RWPE1 (cell line): Measurements from ENCODE around the gene ERLEC1.
"Not testable (repeated sequence)": the region's sequence is repeated elsewhere in the genome, so short reads cannot be mapped to it uniquely, and the experiment has no call there.

Experiments used
- CTCF ChIA-PET: fragments of 350-600 bp; sonication (Branson Sonifier 250); formaldehyde crosslinking; extraction: SDS; loops from one replicate; lab custom pipeline; 2021; lab: Yijun Ruan, JAX
- POLR2A ChIA-PET: fragments of 400-600 bp; formaldehyde crosslinking; extraction: SDS; loops from one replicate; lab custom pipeline; 2020; ENCODE audit warnings: antibody characterized with exemption; ENCODE audit not compliant: low non-redundant PET; lab: Yijun Ruan, JAX
- DNase-seq: peaks from one replicate; pipeline ENCODE4 v3.0.0; 2012; ENCODE audit warnings: low spot score
- H3K27ac ChIP-seq: fragments of 450-650 bp; 2 replicates; pipeline ENCODE4 v1.5.1; 2017
- TF ChIP-seq, protein P1 (sequence below): fragments of 450-650 bp; conservative IDR thresholded peaks from 2 replicates; pipeline ENCODE4 v1.5.1; 2017; ENCODE audit warnings: low read depth, mild to moderate bottlenecking

Gene ERLEC1

GRCh38 chr2:53826587-53827397, 39.9 kb downstream of the ERLEC1 start:
- POLR2A ChIA-PET = no interaction called here
- DNase-seq = no peak
- CTCF ChIA-PET = interaction anchor here (0.6 kb wide), 1 partner anchor 53 kb away, joined by 4 read pairs; no protein-coding TSS in a partner anchor
- H3K27ac ChIP-seq = no peak overlapping the region
- TF ChIP-seq, protein P1, sequence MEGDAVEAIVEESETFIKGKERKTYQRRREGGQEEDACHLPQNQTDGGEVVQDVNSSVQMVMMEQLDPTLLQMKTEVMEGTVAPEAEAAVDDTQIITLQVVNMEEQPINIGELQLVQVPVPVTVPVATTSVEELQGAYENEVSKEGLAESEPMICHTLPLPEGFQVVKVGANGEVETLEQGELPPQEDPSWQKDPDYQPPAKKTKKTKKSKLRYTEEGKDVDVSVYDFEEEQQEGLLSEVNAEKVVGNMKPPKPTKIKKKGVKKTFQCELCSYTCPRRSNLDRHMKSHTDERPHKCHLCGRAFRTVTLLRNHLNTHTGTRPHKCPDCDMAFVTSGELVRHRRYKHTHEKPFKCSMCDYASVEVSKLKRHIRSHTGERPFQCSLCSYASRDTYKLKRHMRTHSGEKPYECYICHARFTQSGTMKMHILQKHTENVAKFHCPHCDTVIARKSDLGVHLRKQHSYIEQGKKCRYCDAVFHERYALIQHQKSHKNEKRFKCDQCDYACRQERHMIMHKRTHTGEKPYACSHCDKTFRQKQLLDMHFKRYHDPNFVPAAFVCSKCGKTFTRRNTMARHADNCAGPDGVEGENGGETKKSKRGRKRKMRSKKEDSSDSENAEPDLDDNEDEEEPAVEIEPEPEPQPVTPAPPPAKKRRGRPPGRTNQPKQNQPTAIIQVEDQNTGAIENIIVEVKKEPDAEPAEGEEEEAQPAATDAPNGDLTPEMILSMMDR = no peak

DNA sequence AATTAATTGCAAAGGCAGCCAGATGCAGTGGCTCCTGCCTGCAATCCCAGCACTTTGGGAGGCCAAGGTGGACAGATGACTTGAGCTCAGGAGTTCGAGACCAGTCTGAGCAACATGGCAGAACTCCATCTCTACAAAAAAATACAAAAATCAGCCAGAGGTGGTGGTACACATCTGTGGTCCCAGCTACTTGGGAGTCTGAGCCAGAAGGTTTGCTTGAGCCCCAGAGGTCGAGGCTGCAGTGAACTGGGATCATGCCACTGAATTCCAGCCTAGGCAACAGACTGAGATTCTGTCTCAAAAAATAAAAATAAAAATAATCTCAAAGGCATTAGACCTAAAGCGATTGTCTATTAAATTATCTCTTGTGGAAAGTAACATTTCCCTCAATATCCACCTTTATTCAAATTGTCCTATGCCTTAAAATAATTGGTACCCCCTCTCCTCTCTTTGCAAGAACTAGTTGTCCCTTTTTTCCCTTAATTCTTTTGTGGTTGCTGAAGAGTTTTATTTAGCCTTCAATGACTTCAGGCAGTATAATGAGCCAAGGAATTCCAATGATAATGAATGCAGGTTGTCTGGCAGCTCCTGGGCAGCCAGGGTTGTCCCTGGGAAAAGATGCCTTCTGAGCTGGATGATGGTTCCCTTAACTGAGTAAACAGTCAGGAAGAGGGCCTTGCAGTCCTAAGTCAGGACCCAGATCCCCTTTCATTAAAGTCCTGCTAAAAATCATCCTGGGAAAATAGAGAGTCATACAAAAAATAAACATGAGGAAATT, 40.7 kb downstream of the ERLEC1 start:
- TF ChIP-seq, protein P1 = no peak
- H3K27ac ChIP-seq = no peak overlapping the region
- ChIA-PET POLR2A (no interaction called here), CTCF (interaction anchor here (0.6 kb wide), 1 partner anchor 54 kb away, joined by 4 read pairs; no protein-coding TSS in a partner anchor)
- DNase-seq = no peak

DNA sequence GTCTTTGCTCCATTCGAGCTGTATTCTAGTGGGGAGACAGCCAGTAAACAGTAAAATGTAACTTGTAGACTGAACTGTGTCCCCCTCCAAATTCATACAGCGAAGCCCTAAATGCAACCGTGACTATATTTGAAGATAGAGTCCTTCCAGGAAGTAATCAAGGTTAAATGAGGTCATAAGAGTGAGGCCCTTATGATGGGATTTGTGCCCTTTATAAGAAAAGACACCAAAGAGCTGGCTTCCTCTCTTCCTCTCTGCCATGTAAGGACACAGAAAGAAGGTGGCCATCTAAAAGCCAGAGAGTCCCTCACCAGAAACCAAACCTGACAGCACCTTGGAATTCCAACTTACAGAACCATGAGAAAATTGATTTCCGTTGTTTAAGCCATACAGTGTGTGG, 41.5 kb downstream of the ERLEC1 start:
- DNase-seq = no peak
- ChIA-PET CTCF (no interaction called here), POLR2A (no interaction called here)
- no peak overlapping the region for H3K27ac ChIP-seq
- TF ChIP-seq, protein P1 = no peak

GRCh38 chr2:53829273-53829979, 42.6 kb downstream of the ERLEC1 start:
- no peak overlapping the region for H3K27ac ChIP-seq
- ChIA-PET CTCF (no interaction called here), POLR2A (no interaction called here)
- no peak for DNase-seq
- TF ChIP-seq, protein P1 = no peak

- H3K27ac ChIP-seq, POLR2A ChIA-PET, DNase-seq, CTCF ChIA-PET: not testable (repeated sequence)
Measured at GRCh38 chr2:53829980-53830290, 43.1 kb downstream of the ERLEC1 start.

- ChIA-PET CTCF (no interaction called here), POLR2A (no interaction called here)
- no peak for DNase-seq
- TF ChIP-seq, protein P1 = no peak
- no peak overlapping the region for H3K27ac ChIP-seq
Measured at GRCh38 chr2:53840580-53840979, 53.7 kb downstream of the ERLEC1 start.

DNA sequence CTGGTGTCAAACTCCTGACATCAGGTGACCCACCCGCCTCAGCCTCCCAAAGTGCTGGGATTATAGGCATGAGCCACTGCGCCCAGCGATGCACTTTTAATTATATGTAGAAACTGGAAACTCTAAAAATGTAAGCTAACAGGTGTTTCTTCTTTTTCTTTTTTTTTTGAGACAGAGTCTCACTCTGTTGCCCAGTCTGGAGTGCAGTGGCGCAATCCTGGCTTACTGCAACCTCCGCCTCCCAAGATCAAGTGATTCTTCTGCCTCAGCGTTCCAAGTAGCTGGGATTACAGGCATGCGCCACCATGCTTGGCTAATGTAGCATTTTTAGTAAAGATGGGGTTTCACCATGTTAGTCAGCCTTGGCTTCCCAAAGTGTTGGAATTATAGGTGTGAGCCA, 54.8 kb downstream of the ERLEC1 start:
- CTCF ChIA-PET = interaction anchor here (0.7 kb wide), 1 partner anchor 17 kb away, joined by 3 read pairs; no protein-coding TSS in a partner anchor
- H3K27ac ChIP-seq, DNase-seq, POLR2A ChIA-PET: not testable (repeated sequence)
